BJ (cell line): ENCODE data around the gene HHIPL1. TPM values are rescaled to one million over a fixed set of nuclear protein-coding genes. Genes with fewer than 3 reads are reported as not detected.
"Not testable (repeated sequence)": the region's sequence is repeated elsewhere in the genome, so short reads cannot be mapped to it uniquely, and the experiment has no call there.

Source experiments
- CTCF ChIA-PET: fragments of 350-600 bp; formaldehyde crosslinking; extraction: SDS; loops from one replicate; lab custom pipeline; 2021; ENCODE audit warnings: antibody characterized with exemption, inconsistent platforms; lab: Yijun Ruan, JAX
- POLR2A ChIA-PET: fragments of 300-600 bp; sonication (Branson Sonifier 250); formaldehyde crosslinking; extraction: SDS; loops from one replicate; lab custom pipeline; 2021; ENCODE audit warnings: antibody characterized with exemption; lab: Charles Lee
- DNase-seq: peaks from one replicate; pipeline ENCODE4 v3.0.0-alpha.2; 2011; ENCODE audit warnings: low read depth
- H3K27me3 ChIP-seq: 2 replicates; pipeline ENCODE4 v1.6.0; 2011; ENCODE audit warnings: low read length; ENCODE audit not compliant: control insufficient read depth, insufficient read depth
- H3K36me3 ChIP-seq: 2 replicates; pipeline ENCODE4 v1.5.1; 2011; ENCODE audit warnings: low read length; ENCODE audit not compliant: control insufficient read depth, insufficient read depth
- H3K4me3 ChIP-seq: 2 replicates; pipeline ENCODE4 v1.5.1; 2011; ENCODE audit warnings: low read depth, mild to moderate bottlenecking, control low read depth, low read length
- CTCF ChIP-seq: IDR thresholded peaks from 2 replicates; pipeline ENCODE4 v1.5.1; 2011; ENCODE audit warnings: low read depth, mild to moderate bottlenecking, control low read depth, inconsistent platforms, low read length, moderate library complexity; ENCODE audit not compliant: insufficient read depth
- polyA plus RNA-seq: library from polyadenylated mRNA; depleted of rRNA; stranded (reverse); fragments of >200 nt; gene quantifications from 2 replicates; pipeline ENCODE4 v1.2.3, GENCODE V29; 2011

Gene HHIPL1
- polyA plus RNA-seq, 1 experiment, result 2.5 TPM

- CTCF ChIA-PET, result interaction anchor here (0.6 to 1.6 kb wide), 2 partner anchors 17 to 226 kb away, joined by 3 to 4 read pairs; no protein-coding TSS in a partner anchor
Observed at GRCh38 chr14:99660794-99661193, 15.9 kb downstream of the HHIPL1 start.

GRCh38 chr14:99661206-99661605 is 16.3 kb downstream of the HHIPL1 start:
- CTCF ChIA-PET, result interaction anchor here (0.6 to 1.6 kb wide), 2 partner anchors 16 to 226 kb away, joined by 3 to 4 read pairs; no protein-coding TSS in a partner anchor
- DNase-seq, H3K4me3 ChIP-seq, POLR2A ChIA-PET, H3K36me3 ChIP-seq, H3K27me3 ChIP-seq: not testable (repeated sequence)

More at GRCh38 chr14:99660794-99661193, 15.9 kb downstream of the HHIPL1 start:
- Histone ChIP-seq H3K4me3 (no peak overlapping the region), H3K27me3 (peaks cover 1% of the 10 kb centered on the region; the same call in 1 of the 2 replicates), H3K36me3 (no peaks in the 10 kb centered on the region)
- DNase-seq, result no peak
- no peak for TF ChIP-seq CTCF
- POLR2A ChIA-PET, result no interaction called here

- no peak for DNase-seq
- ChIA-PET CTCF (no interaction called here), POLR2A (no interaction called here)
- peaks cover 1% of the 10 kb centered on the region; the same call in 1 of the 2 replicates for H3K27me3 ChIP-seq
- no peaks in the 10 kb centered on the region for H3K36me3 ChIP-seq
- H3K4me3 ChIP-seq, result no peak overlapping the region
- no peak for TF ChIP-seq CTCF
Observed at GRCh38 chr14:99662846-99663245, 17.9 kb downstream of the HHIPL1 start.

GRCh38 chr14:99663386-99664057 is 18.6 kb downstream of the HHIPL1 start:
- CTCF ChIA-PET, result no interaction called here
- DNase-seq, result no peak
- no peaks in the 10 kb centered on the region for H3K36me3 ChIP-seq
- H3K4me3 ChIP-seq, result no peak overlapping the region
- POLR2A ChIA-PET, result no interaction called here
- no peak for TF ChIP-seq CTCF
- H3K27me3 ChIP-seq, result peaks cover 1% of the 10 kb centered on the region; the same call in 1 of the 2 replicates

- no peak for TF ChIP-seq CTCF
- Histone ChIP-seq H3K36me3 (no peaks in the 10 kb centered on the region), H3K4me3 (no peak overlapping the region), H3K27me3 (no peaks in the 10 kb centered on the region)
- no peak for DNase-seq
- ChIA-PET CTCF (no interaction called here), POLR2A (interaction anchor here (0.6 kb wide), 1 partner anchor 241 kb away, joined by 4 read pairs; no protein-coding TSS in a partner anchor)
Observed at GRCh38 chr14:99664058-99664936, 19.4 kb downstream of the HHIPL1 start.
